GM21717 (cell line): ENCODE results near the gene SERPINB11.
"Not testable (repeated sequence)": the region's sequence is repeated elsewhere in the genome, so short reads cannot be mapped to it uniquely, and the experiment has no call there.

Source experiments
- ATAC-seq: cut with Tn5 transposase; IDR thresholded peaks from one replicate; pipeline ENCODE4 v1.9.1; 2021; ENCODE audit warnings: mild to moderate bottlenecking, moderate library complexity; ENCODE audit not compliant: unreplicated experiment

SERPINB11 gene

GRCh38 chr18:63725682-63726480 is 23.1 kb downstream of the SERPINB11 start:
- ATAC-seq, result no peak

- no peak for ATAC-seq
These were observed 28.0 kb downstream of the SERPINB11 start for GRCh38 chr18:63730773-63731172.

- ATAC-seq, result no peak
These were observed 28.5 kb downstream of the SERPINB11 start for GRCh38 chr18:63731215-63731614.

- ATAC-seq, result no peak
These were observed 34.1 kb downstream of the SERPINB11 start for GRCh38 chr18:63736876-63737275.

GRCh38 chr18:63741769-63742168 is 39.0 kb downstream of the SERPINB11 start:
- ATAC-seq, result no peak

GRCh38 chr18:63747006-63747405 is 44.2 kb downstream of the SERPINB11 start:
- no peak for ATAC-seq

- no peak for ATAC-seq
These were observed 46.7 kb downstream of the SERPINB11 start for GRCh38 chr18:63749489-63749888.

- no peak for ATAC-seq
These were observed 49.9 kb downstream of the SERPINB11 start for GRCh38 chr18:63752636-63753035.

- no peak for ATAC-seq
These were observed 50.9 kb downstream of the SERPINB11 start for GRCh38 chr18:63753676-63754075.

- no peak for ATAC-seq
These were observed 54.8 kb downstream of the SERPINB11 start for GRCh38 chr18:63757541-63757940.

- no peak for ATAC-seq
These were observed 56.0 kb downstream of the SERPINB11 start for GRCh38 chr18:63758615-63759240.

- not testable (repeated sequence) for ATAC-seq
These were observed 57.0 kb downstream of the SERPINB11 start for GRCh38 chr18:63759786-63760185.

- ATAC-seq, result no peak
These were observed 59.8 kb downstream of the SERPINB11 start for GRCh38 chr18:63762518-63762917.

- no peak for ATAC-seq
These were observed 61.3 kb downstream of the SERPINB11 start for GRCh38 chr18:63763831-63764600.

- ATAC-seq, result no peak
These were observed 63.1 kb downstream of the SERPINB11 start for GRCh38 chr18:63765837-63766236.
